PC-3 (cell line): ENCODE measurements around the gene LDLR. TPM values are rescaled to one million over a fixed set of nuclear protein-coding genes. Genes with fewer than 3 reads are reported as not detected.
A peak's percentile ranks its signal among the peaks of the same experiment; 100 is the strongest.

Experiments used
- ATAC-seq: fragments of 200-7000 bp; cut with Tn5 transposase; 2 replicates; pipeline ENCODE4 v1.9.1; 2020; ENCODE audit warnings: mild to moderate bottlenecking, moderate library complexity
- BruUV-seq: library from RNA; stranded (reverse); fragments of 400-500 nt; replicated peaks from 2 replicates; lab custom pipeline; 2021; lab: Mats Ljungman, UMichigan
- CTCF ChIA-PET: fragments of 300-600 bp; sonication (Branson Sonifier 250); formaldehyde crosslinking; loops from one replicate; lab custom pipeline; 2022; ENCODE audit warnings: antibody characterized with exemption; lab: Charles Lee
- POLR2A ChIA-PET: fragments of 300-600 bp; sonication (Branson Sonifier 250); formaldehyde crosslinking; loops from one replicate; lab custom pipeline; 2022; ENCODE audit warnings: antibody characterized with exemption; ENCODE audit not compliant: unreplicated experiment; lab: Charles Lee
- DNase-seq: peaks from one replicate; pipeline ENCODE4 v3.0.0-alpha.2; 2015
- H2AFZ ChIP-seq: fragments of 300-600 bp; sonication (generic); 2 replicates; pipeline ENCODE4 v1.6.0; 2016; ENCODE audit warnings: antibody characterized with exemption, low read length
- H3F3A ChIP-seq: fragments of 300-600 bp; sonication (generic); one replicate; pipeline ENCODE4 v1.6.0; 2017; ENCODE audit warnings: antibody characterized with exemption, low read length, control low read depth, mild to moderate bottlenecking; ENCODE audit not compliant: unreplicated experiment
- H3K27ac ChIP-seq: fragments of 300-600 bp; sonication (generic); 2 replicates; pipeline ENCODE4 v1.5.1; 2016; ENCODE audit warnings: mild to moderate bottlenecking, low read length
- H3K27me3 ChIP-seq: fragments of 300-600 bp; sonication (generic); 2 replicates; pipeline ENCODE4 v1.6.1; 2016; ENCODE audit warnings: low read length, mixed read lengths
- H3K36me3 ChIP-seq: fragments of 300-600 bp; sonication (generic); 2 replicates; pipeline ENCODE4 v1.6.1; 2016; ENCODE audit warnings: low read depth, mixed run types, low read length, mixed read lengths
- H3K4me1 ChIP-seq: fragments of 300-600 bp; sonication (generic); 2 replicates; pipeline ENCODE4 v1.5.1; 2016; ENCODE audit warnings: low read length; ENCODE audit not compliant: insufficient read depth
- H3K4me2 ChIP-seq: fragments of 300-600 bp; sonication (generic); 2 replicates; pipeline ENCODE4 v1.6.0; 2016; ENCODE audit warnings: low read length
- H3K4me3 ChIP-seq: fragments of 300-600 bp; sonication (generic); 2 replicates; pipeline ENCODE4 v1.5.1; 2016; ENCODE audit warnings: mild to moderate bottlenecking, low read length, mixed read lengths
- H3K79me2 ChIP-seq: fragments of 300-600 bp; sonication (generic); 2 replicates; pipeline ENCODE4 v1.6.1; 2017; ENCODE audit warnings: low read length, mixed read lengths
- H3K9ac ChIP-seq: fragments of 300-600 bp; sonication (generic); 2 replicates; pipeline ENCODE4 v1.6.0; 2016; ENCODE audit warnings: mild to moderate bottlenecking, low read length
- H3K9me2 ChIP-seq: fragments of 300-600 bp; sonication (generic); replicated peaks from 2 replicates; pipeline ENCODE4 v1.6.1; 2016; ENCODE audit warnings: mixed run types, low read length, mixed read lengths
- H3K9me3 ChIP-seq: fragments of 300-600 bp; sonication (generic); 2 replicates; pipeline ENCODE4 v1.6.1; 2016; ENCODE audit warnings: low read length, mixed read lengths
- H4K20me1 ChIP-seq: fragments of 300-600 bp; sonication (generic); 2 replicates; pipeline ENCODE4 v1.6.1; 2016; ENCODE audit warnings: low read length, mixed read lengths
- CTCF ChIP-seq: fragments of 300-600 bp; sonication (generic); conservative IDR thresholded peaks from 2 replicates; pipeline ENCODE4 v1.5.1; 2017; ENCODE audit warnings: antibody characterized with exemption, low read depth, mild to moderate bottlenecking, low read length
- EZH2 ChIP-seq: fragments of 300-600 bp; sonication (generic); IDR thresholded peaks from one replicate; pipeline ENCODE4 v1.6.1; 2017; ENCODE audit warnings: antibody characterized with exemption, mild to moderate bottlenecking, low read length; ENCODE audit not compliant: unreplicated experiment
- EZH2phosphoT487 ChIP-seq: fragments of 300-600 bp; sonication (generic); IDR thresholded peaks from 2 replicates; pipeline ENCODE4 v1.6.1; 2018; ENCODE audit warnings: mild to moderate bottlenecking, antibody characterized with exemption, low read length, borderline replicate concordance
- intact Hi-C: fragments of 100-400 bp; cut with micrococcal nuclease; formaldehyde crosslinking; loops from 2 replicates; pipeline ENCODE4 v1.9.0; 2023
- total RNA-seq: library from RNA; depleted of rRNA; stranded (reverse); fragments of >200 nt; gene quantifications from 2 replicates; pipeline ENCODE4 v1.2.3, GENCODE V29; 2014

The LDLR gene
- total RNA-seq, 1 experiment from 2014 or later: 302 TPM

DNA sequence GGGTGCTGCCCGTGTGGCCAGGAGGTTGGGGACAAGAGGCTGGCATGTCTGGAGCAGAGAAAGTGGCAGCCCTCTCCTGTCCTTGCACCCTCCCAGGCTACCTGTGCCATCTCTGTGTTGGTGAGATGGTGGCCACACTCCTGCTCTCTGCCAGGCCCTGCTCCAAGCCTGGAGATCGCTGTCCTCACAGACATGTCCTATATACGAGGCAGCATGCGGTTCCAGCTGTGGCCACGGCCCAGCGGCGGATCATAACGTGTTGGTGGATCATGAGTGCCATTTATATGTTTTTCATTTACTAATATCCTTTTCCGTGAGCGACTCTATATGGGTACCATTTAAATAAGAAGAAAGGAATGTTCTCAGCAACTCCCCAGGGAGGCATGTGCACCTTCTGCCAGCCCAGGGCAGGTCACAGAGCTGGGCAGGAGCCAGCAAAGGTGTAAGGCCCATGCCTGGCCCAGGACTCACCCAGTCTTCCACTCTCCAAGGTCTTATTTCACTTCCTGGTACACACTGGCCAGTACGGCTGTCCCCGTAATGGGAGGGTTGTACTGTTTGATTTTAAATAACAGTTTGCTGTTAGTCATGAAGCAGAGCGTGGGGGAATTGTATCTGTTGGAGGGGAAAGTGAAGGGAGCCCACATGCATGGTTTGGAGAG lies 47.2 kb upstream of the LDLR start:
- peak; percentile 94 for ATAC-seq
- no peak for TF ChIP-seq EZH2phosphoT487
- TF ChIP-seq EZH2: no peak
- H3K79me2 ChIP-seq: peaks cover 7% of the 10 kb centered on the region; the same call in 1 of the 2 replicates
- ChIA-PET POLR2A (no interaction called here), CTCF (no interaction called here)
- no peaks in the 10 kb centered on the region for H3K27me3 ChIP-seq
- no peaks in the 10 kb centered on the region for H4K20me1 ChIP-seq
- DNase-seq: peak; percentile 63
- H3K9me3 ChIP-seq: no peaks in the 10 kb centered on the region
- intact Hi-C loops: no loop called here
- H3F3A ChIP-seq: no peaks in the 10 kb centered on the region
- H3K4me2 ChIP-seq: no peak overlapping the region
- no peaks in the 10 kb centered on the region for H3K9me2 ChIP-seq
- H2AFZ ChIP-seq: no peak overlapping the region
- H3K27ac ChIP-seq: no peak overlapping the region
- H3K4me1 ChIP-seq: no peaks in the 10 kb centered on the region
- H3K4me3 ChIP-seq: no peak overlapping the region
- no TSS peak for BruUV-seq
- H3K36me3 ChIP-seq: peaks cover 45% of the 10 kb centered on the region
- H3K9ac ChIP-seq: no peak overlapping the region

DNA sequence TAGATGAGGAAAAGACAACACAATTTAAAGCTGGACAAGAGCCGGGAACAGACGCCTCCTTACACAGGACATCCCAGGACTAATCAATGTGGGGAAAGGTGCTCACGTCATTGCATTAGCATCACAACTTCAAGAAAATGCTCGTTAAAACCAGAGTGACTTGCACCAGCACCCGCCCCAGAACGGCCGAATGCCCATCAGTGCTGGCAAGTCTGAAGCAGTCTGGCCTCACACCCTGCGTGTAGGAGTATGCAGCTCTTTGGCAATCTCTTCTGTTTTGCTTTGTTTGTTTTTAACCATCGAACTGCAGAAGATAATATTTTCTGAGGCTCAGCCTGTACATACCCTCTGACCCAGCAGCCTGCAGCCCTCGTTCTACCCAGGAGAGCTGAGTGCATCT lies 44.8 kb upstream of the LDLR start:
- H3K4me2 ChIP-seq: no peak overlapping the region
- ChIA-PET POLR2A (no interaction called here), CTCF (no interaction called here)
- DNase-seq: no peak
- no peaks in the 10 kb centered on the region for H3K27me3 ChIP-seq
- H3K4me3 ChIP-seq: no peak overlapping the region
- no peaks in the 10 kb centered on the region for H3F3A ChIP-seq
- H3K36me3 ChIP-seq: peaks cover 33% of the 10 kb centered on the region; the same call in 1 of the 2 replicates
- TF ChIP-seq EZH2 (no peak), CTCF (no peak)
- ATAC-seq: no peak
- intact Hi-C loops: no loop called here
- H2AFZ ChIP-seq: no peak overlapping the region
- no peaks in the 10 kb centered on the region for H4K20me1 ChIP-seq
- no peaks in the 10 kb centered on the region for H3K9me3 ChIP-seq
- no peaks in the 10 kb centered on the region for H3K9me2 ChIP-seq
- no peaks in the 10 kb centered on the region for H3K79me2 ChIP-seq
- no TSS peak for BruUV-seq
- no peaks in the 10 kb centered on the region for H3K4me1 ChIP-seq
- H3K9ac ChIP-seq: no peak overlapping the region
- no peak overlapping the region for H3K27ac ChIP-seq

DNA sequence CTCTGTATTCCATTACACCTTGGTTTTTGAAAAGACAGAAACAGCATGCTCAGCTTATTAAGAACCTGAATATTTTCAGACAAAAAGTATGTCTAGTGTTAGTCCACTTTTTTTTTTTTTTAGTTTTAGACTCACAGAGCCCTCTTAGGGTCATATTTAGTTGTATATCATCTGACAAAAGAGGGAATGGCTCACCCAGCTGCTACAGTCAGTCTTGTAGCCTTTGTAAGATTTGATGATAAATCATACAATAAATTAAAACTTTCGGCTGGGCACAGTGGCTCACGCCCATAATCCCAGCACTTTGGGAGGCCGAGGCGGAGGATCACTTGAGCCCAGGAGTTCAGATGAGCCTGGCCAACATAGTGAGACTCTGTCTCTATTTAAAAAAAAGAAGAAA lies 43.7 kb upstream of the LDLR start:
- Histone ChIP-seq H3K36me3 (peaks cover 33% of the 10 kb centered on the region; the same call in 1 of the 2 replicates), H3K9me2 (no peaks in the 10 kb centered on the region), H3F3A (no peaks in the 10 kb centered on the region), H3K4me1 (no peaks in the 10 kb centered on the region), H2AFZ (no peak overlapping the region), H4K20me1 (no peaks in the 10 kb centered on the region), H3K27ac (no peak overlapping the region), H3K4me2 (no peak overlapping the region), H3K79me2 (no peaks in the 10 kb centered on the region), H3K27me3 (no peaks in the 10 kb centered on the region), H3K9ac (no peak overlapping the region), H3K4me3 (no peak overlapping the region), H3K9me3 (no peaks in the 10 kb centered on the region)
- TF ChIP-seq EZH2 (no peak), CTCF (no peak), EZH2phosphoT487 (no peak)
- no peak for DNase-seq
- intact Hi-C loops: no loop called here
- ATAC-seq: no peak
- BruUV-seq: no TSS peak
- ChIA-PET POLR2A (no interaction called here), CTCF (no interaction called here)
